VCaP (cell line): ENCODE measurements around the gene NPEPPS.
A peak's percentile ranks its signal among the peaks of the same experiment; 100 is the strongest.
"Not testable (repeated sequence)": the region's sequence is repeated elsewhere in the genome, so short reads cannot be mapped to it uniquely, and the experiment has no call there.

Experiments
- H3K27ac ChIP-seq: fragments of 450-650 bp; 2 replicates; pipeline ENCODE4 v1.5.1; 2017
- CTCF ChIP-seq: fragments of 450-650 bp; conservative IDR thresholded peaks from 2 replicates; pipeline ENCODE4 v1.5.1; 2017; ENCODE audit warnings: mild to moderate bottlenecking, moderate library complexity

The NPEPPS gene

GRCh38 chr17:47530557-47531232 is at the start of gene NPEPPS:
TSS of gene NPEPPS (plus strand) at chr17:47531108. CDS start at chr17:47531301, 193 bp downstream.
- H3K27ac ChIP-seq = peak within 1 kb of the TSS; percentile 83

GRCh38 chr17:47491841-47492212 is 39.1 kb upstream of the NPEPPS start:
- peak overlapping the region; percentile 65 for H3K27ac ChIP-seq

GRCh38 chr17:47499074-47499473 is 31.8 kb upstream of the NPEPPS start:
- H3K27ac ChIP-seq = not testable (repeated sequence)

- H3K27ac ChIP-seq = not testable (repeated sequence)
Observed at GRCh38 chr17:47499494-47499893, 31.4 kb upstream of the NPEPPS start.

GRCh38 chr17:47500620-47501019 is 30.3 kb upstream of the NPEPPS start:
- H3K27ac ChIP-seq = not testable (repeated sequence)
- TF ChIP-seq CTCF = peak; percentile 73

GRCh38 chr17:47502122-47502731 is 28.7 kb upstream of the NPEPPS start:
- not testable (repeated sequence) for H3K27ac ChIP-seq

GRCh38 chr17:47502776-47503455 is 28.0 kb upstream of the NPEPPS start:
- not testable (repeated sequence) for H3K27ac ChIP-seq

GRCh38 chr17:47511701-47512146 is 19.2 kb upstream of the NPEPPS start:
- H3K27ac ChIP-seq = not testable (repeated sequence)

- H3K27ac ChIP-seq = not testable (repeated sequence)
Observed at GRCh38 chr17:47513301-47513700, 17.6 kb upstream of the NPEPPS start.

GRCh38 chr17:47518880-47519279 is 12.0 kb upstream of the NPEPPS start:
- not testable (repeated sequence) for H3K27ac ChIP-seq

- H3K27ac ChIP-seq = not testable (repeated sequence)
Observed at GRCh38 chr17:47519365-47519764, 11.5 kb upstream of the NPEPPS start.

GRCh38 chr17:47520279-47520678 is 10.6 kb upstream of the NPEPPS start:
- H3K27ac ChIP-seq = not testable (repeated sequence)

GRCh38 chr17:47521434-47521833 is 9.5 kb upstream of the NPEPPS start:
- peak overlapping the region; percentile 25; the same call in 1 of the 2 replicates for H3K27ac ChIP-seq

GRCh38 chr17:47522341-47522740 is 8.6 kb upstream of the NPEPPS start:
- H3K27ac ChIP-seq = not testable (repeated sequence)

GRCh38 chr17:47531233-47531820 is 419 bp downstream of the NPEPPS start:
- H3K27ac ChIP-seq = peak overlapping the region; percentile 83

- not testable (repeated sequence) for H3K27ac ChIP-seq
Observed at GRCh38 chr17:47539085-47539484, 8.2 kb downstream of the NPEPPS start.

GRCh38 chr17:47541676-47542075 is 10.8 kb downstream of the NPEPPS start:
- not testable (repeated sequence) for H3K27ac ChIP-seq

GRCh38 chr17:47544327-47544726 is 13.4 kb downstream of the NPEPPS start:
- H3K27ac ChIP-seq = not testable (repeated sequence)

- H3K27ac ChIP-seq = not testable (repeated sequence)
Observed at GRCh38 chr17:47554733-47555132, 23.8 kb downstream of the NPEPPS start.

- not testable (repeated sequence) for H3K27ac ChIP-seq
Observed at GRCh38 chr17:47556108-47556507, 25.2 kb downstream of the NPEPPS start.

- not testable (repeated sequence) for H3K27ac ChIP-seq
Observed at GRCh38 chr17:47560517-47561043, 29.7 kb downstream of the NPEPPS start.
